ENCODE results near the gene AIPL1. TPM values are rescaled to one million over a fixed set of nuclear protein-coding genes. Genes with fewer than 3 reads are reported as not detected.

Gene AIPL1
- total RNA-seq, 1 donor from 2014 or later, result not detected

- no peaks in the 10 kb centered on the region for H3K36me3 ChIP-seq
- intact Hi-C loops (cut with micrococcal nuclease), result no loop called here
- H3K9me3 ChIP-seq (replicated peaks), result peaks cover 15% of the 10 kb centered on the region
- DNase-seq, result no peak
- H3K27ac ChIP-seq (replicated peaks), result no peak overlapping the region
- no peak for TF ChIP-seq CTCF (IDR thresholded peaks at IDR 0.05; ENCODE audit: borderline replicate concordance)
- H3K4me1 ChIP-seq, result no peaks in the 10 kb centered on the region
- H3K27me3 ChIP-seq (ENCODE audit: low read depth), result peaks cover 6% of the 10 kb centered on the region
- H3K4me3 ChIP-seq, result no peak overlapping the region
These were observed 36.0 kb upstream of the AIPL1 start for GRCh38 chr17:6470751-6471521.

- intact Hi-C loops (cut with micrococcal nuclease), result no loop called here
- no peak overlapping the region for H3K4me3 ChIP-seq
- DNase-seq, result no peak
- H3K9me3 ChIP-seq (replicated peaks), result peaks cover 15% of the 10 kb centered on the region
- H3K4me1 ChIP-seq, result no peaks in the 10 kb centered on the region
- TF ChIP-seq CTCF (IDR thresholded peaks at IDR 0.05; ENCODE audit: borderline replicate concordance), result no peak
- H3K27me3 ChIP-seq (ENCODE audit: low read depth), result peaks cover 7% of the 10 kb centered on the region
- H3K27ac ChIP-seq (replicated peaks), result no peak overlapping the region
- no peaks in the 10 kb centered on the region for H3K36me3 ChIP-seq
These were observed 35.3 kb upstream of the AIPL1 start for GRCh38 chr17:6470146-6470718.

GRCh38 chr17:6468051-6468790 is 33.3 kb upstream of the AIPL1 start:
- H3K27me3 ChIP-seq (ENCODE audit: low read depth), result peaks cover 14% of the 10 kb centered on the region
- no peaks in the 10 kb centered on the region for H3K4me1 ChIP-seq
- no peak overlapping the region for H3K4me3 ChIP-seq
- no peak overlapping the region for H3K27ac ChIP-seq (replicated peaks)
- no peaks in the 10 kb centered on the region for H3K36me3 ChIP-seq
- H3K9me3 ChIP-seq (replicated peaks), result peaks cover 15% of the 10 kb centered on the region
- no peak for TF ChIP-seq CTCF (IDR thresholded peaks at IDR 0.05; ENCODE audit: borderline replicate concordance)
- intact Hi-C loops (cut with micrococcal nuclease), result no loop called here
- no peak for DNase-seq

GRCh38 chr17:6467567-6467966 is 32.6 kb upstream of the AIPL1 start:
- H3K36me3 ChIP-seq, result no peaks in the 10 kb centered on the region
- peaks cover 15% of the 10 kb centered on the region for H3K9me3 ChIP-seq (replicated peaks)
- H3K27me3 ChIP-seq (ENCODE audit: low read depth), result peaks cover 14% of the 10 kb centered on the region
- DNase-seq, result no peak
- H3K4me3 ChIP-seq, result no peak overlapping the region
- intact Hi-C loops (cut with micrococcal nuclease), result no loop called here
- H3K27ac ChIP-seq (replicated peaks), result no peak overlapping the region
- TF ChIP-seq CTCF (IDR thresholded peaks at IDR 0.05; ENCODE audit: borderline replicate concordance), result no peak
- no peaks in the 10 kb centered on the region for H3K4me1 ChIP-seq

- no peak overlapping the region for H3K4me3 ChIP-seq
- H3K4me1 ChIP-seq, result no peaks in the 10 kb centered on the region
- no peak overlapping the region for H3K27ac ChIP-seq (replicated peaks)
- peaks cover 15% of the 10 kb centered on the region for H3K9me3 ChIP-seq (replicated peaks)
- intact Hi-C loops (cut with micrococcal nuclease), result no loop called here
- no peak for TF ChIP-seq CTCF (IDR thresholded peaks at IDR 0.05; ENCODE audit: borderline replicate concordance)
- DNase-seq, result no peak
- H3K36me3 ChIP-seq, result no peaks in the 10 kb centered on the region
- peaks cover 14% of the 10 kb centered on the region for H3K27me3 ChIP-seq (ENCODE audit: low read depth)
These were observed 30.5 kb upstream of the AIPL1 start for GRCh38 chr17:6465206-6466003.
